NCI-H1048 (cell line): ENCODE measurements around the gene ASPHD2.
"Not testable (repeated sequence)": the region's sequence is repeated elsewhere in the genome, so short reads cannot be mapped to it uniquely, and the experiment has no call there.

Experiments
- DNase-seq: peaks from one replicate; lab custom pipeline; 2025; lab: John Stamatoyannopoulos, UW

ASPHD2 gene

GRCh38 chr22:26428515-26429457 is at the start of gene ASPHD2:
TSS of gene ASPHD2 (plus strand) at chr22:26429260. CDS start at chr22:26433616, 4,356 bp downstream.
- no peak for DNase-seq

GRCh38 chr22:26380072-26380830 is 48.8 kb upstream of the ASPHD2 start:
- no peak for DNase-seq

GRCh38 chr22:26382782-26383181 is 46.3 kb upstream of the ASPHD2 start:
- DNase-seq: no peak

- no peak for DNase-seq
Observed at GRCh38 chr22:26383968-26384556, 45.0 kb upstream of the ASPHD2 start.

GRCh38 chr22:26385164-26385563 is 43.9 kb upstream of the ASPHD2 start:
- DNase-seq: no peak

- DNase-seq: no peak
Observed at GRCh38 chr22:26389125-26389524, 39.9 kb upstream of the ASPHD2 start.

GRCh38 chr22:26391091-26391490 is 38.0 kb upstream of the ASPHD2 start:
- no peak for DNase-seq

- no peak for DNase-seq
Observed at GRCh38 chr22:26391623-26392022, 37.4 kb upstream of the ASPHD2 start.

GRCh38 chr22:26393929-26394328 is 35.1 kb upstream of the ASPHD2 start:
- DNase-seq: no peak

- DNase-seq: no peak
Observed at GRCh38 chr22:26394777-26395176, 34.3 kb upstream of the ASPHD2 start.

GRCh38 chr22:26395926-26396325 is 33.1 kb upstream of the ASPHD2 start:
- no peak for DNase-seq

GRCh38 chr22:26398741-26399153 is 30.3 kb upstream of the ASPHD2 start:
- DNase-seq: no peak

- DNase-seq: no peak
Observed at GRCh38 chr22:26399289-26399688, 29.8 kb upstream of the ASPHD2 start.

GRCh38 chr22:26401726-26402125 is 27.3 kb upstream of the ASPHD2 start:
- DNase-seq: no peak

GRCh38 chr22:26404851-26405421 is 24.1 kb upstream of the ASPHD2 start:
- DNase-seq: no peak

- no peak for DNase-seq
Observed at GRCh38 chr22:26406118-26406517, 22.9 kb upstream of the ASPHD2 start.

GRCh38 chr22:26408562-26409220 is 20.4 kb upstream of the ASPHD2 start:
- DNase-seq: not testable (repeated sequence)

GRCh38 chr22:26409719-26410335 is 19.2 kb upstream of the ASPHD2 start:
- no peak for DNase-seq

GRCh38 chr22:26410386-26410785 is 18.7 kb upstream of the ASPHD2 start:
- DNase-seq: no peak

GRCh38 chr22:26414347-26414746 is 14.7 kb upstream of the ASPHD2 start:
- no peak for DNase-seq

GRCh38 chr22:26416256-26416655 is 12.8 kb upstream of the ASPHD2 start:
- DNase-seq: no peak
